DMS 273 (cell line): Measurements from ENCODE around the gene FOXP4.

Experiments used
- DNase-seq: peaks from one replicate; lab custom pipeline; 2025; ENCODE audit not compliant: unreplicated experiment; lab: John Stamatoyannopoulos, UW

The FOXP4 gene

GRCh38 chr6:41519745-41520699, 26.2 kb upstream of the FOXP4 start:
- DNase-seq, result no peak

- DNase-seq, result no peak
These were observed 23.2 kb upstream of the FOXP4 start for GRCh38 chr6:41522780-41523548.

- no peak for DNase-seq
These were observed 22.1 kb upstream of the FOXP4 start for GRCh38 chr6:41523915-41524633.

GRCh38 chr6:41524634-41525011, 21.6 kb upstream of the FOXP4 start:
- no peak for DNase-seq

GRCh38 chr6:41527721-41528408, 18.3 kb upstream of the FOXP4 start:
- peak; percentile 53 for DNase-seq

- DNase-seq, result no peak
These were observed 17.7 kb upstream of the FOXP4 start for GRCh38 chr6:41528409-41528963.

GRCh38 chr6:41529049-41529448, 17.1 kb upstream of the FOXP4 start:
- no peak for DNase-seq

- no peak for DNase-seq
These were observed 16.2 kb upstream of the FOXP4 start for GRCh38 chr6:41529970-41530369.

- DNase-seq, result peak; percentile 20
These were observed 15.7 kb upstream of the FOXP4 start for GRCh38 chr6:41530476-41530875.

- DNase-seq, result no peak
These were observed 15.2 kb upstream of the FOXP4 start for GRCh38 chr6:41531016-41531415.

GRCh38 chr6:41531591-41532582, 14.3 kb upstream of the FOXP4 start:
- DNase-seq, result peak; percentile 80

GRCh38 chr6:41535766-41536165, 10.4 kb upstream of the FOXP4 start:
- DNase-seq, result no peak

- DNase-seq, result peak; percentile 77
These were observed 9.1 kb upstream of the FOXP4 start for GRCh38 chr6:41536795-41537758.

- no peak for DNase-seq
These were observed 7.5 kb upstream of the FOXP4 start for GRCh38 chr6:41538556-41539182.

- DNase-seq, result no peak
These were observed 7.0 kb upstream of the FOXP4 start for GRCh38 chr6:41539204-41539603.

- DNase-seq, result no peak
These were observed 4.8 kb upstream of the FOXP4 start for GRCh38 chr6:41541364-41541763.

- no peak for DNase-seq
These were observed 3.1 kb upstream of the FOXP4 start for GRCh38 chr6:41543087-41543486.

- DNase-seq, result peak; percentile 50
These were observed 906 bp upstream of the FOXP4 start for GRCh38 chr6:41545247-41545702.
